Smooth muscle cell of trachea (primary cell): ENCODE results near the gene KCTD14. TPM values are rescaled to one million over a fixed set of nuclear protein-coding genes. Genes with fewer than 3 reads are reported as not detected.

ENCODE experiments used
- total RNA-seq: library from RNA; depleted of rRNA; stranded (reverse); fragments of >200 nt; gene quantifications from 2 replicates; pipeline ENCODE4 v1.2.1, GENCODE V29; 2014

The KCTD14 gene, protein sequence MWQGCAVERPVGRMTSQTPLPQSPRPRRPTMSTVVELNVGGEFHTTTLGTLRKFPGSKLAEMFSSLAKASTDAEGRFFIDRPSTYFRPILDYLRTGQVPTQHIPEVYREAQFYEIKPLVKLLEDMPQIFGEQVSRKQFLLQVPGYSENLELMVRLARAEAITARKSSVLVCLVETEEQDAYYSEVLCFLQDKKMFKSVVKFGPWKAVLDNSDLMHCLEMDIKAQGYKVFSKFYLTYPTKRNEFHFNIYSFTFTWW
- 1.3 and 1.5 TPM in 2 replicates for total RNA-seq

DNA sequence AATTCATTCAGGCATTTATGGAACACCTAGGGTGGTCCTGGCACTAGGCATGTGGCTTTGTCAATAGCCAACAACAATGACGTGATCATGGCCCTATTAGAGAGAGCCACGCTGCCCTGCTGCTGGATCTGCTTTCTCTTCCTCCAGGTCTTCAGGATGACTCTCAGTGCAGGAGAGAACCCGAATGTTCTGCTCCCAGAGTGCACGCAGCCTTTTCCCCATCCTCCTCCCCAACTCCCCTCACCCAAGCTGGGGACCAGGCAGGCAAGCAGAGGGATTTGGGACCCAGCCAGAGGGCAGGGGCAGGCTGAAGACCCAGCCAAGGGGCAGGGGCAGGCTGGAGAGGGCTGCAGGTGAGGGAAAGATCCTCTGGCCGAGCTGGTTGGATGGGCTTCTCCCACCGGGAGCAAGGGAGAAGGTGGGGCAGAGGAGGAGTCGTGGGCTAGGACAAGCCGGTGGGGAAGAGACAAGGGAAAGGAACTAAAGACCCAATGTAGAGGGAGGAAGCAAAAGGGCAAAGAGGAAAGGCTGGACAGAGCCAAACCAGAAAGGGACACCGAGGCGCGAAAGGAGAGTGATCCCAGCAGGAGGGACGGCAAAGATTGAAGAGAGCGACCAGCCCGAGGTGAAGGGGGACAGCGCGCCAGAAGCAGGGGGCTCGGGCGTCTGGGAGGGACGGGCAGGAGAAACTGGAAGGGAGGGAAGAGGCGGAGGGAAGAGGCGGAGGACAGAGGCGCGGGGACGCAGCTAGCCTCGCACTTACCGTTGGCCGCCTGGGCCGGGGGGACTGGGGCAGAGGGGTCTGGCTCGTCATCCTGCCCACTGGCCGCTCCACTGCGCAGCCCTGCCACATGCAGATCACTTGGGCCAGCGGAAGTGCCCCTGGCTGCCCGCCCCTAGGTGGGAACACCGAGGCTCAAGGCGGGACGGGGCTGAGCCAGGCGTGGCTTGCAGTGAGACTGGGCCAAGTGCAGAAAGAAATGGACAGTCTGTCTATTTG, at the start of gene KCTD14:
Gene KCTD14 (minus strand): TSS at position 880 of the 1,000 bp plus-strand sequence. CDS start 27 bp downstream, at position 853.

DNA sequence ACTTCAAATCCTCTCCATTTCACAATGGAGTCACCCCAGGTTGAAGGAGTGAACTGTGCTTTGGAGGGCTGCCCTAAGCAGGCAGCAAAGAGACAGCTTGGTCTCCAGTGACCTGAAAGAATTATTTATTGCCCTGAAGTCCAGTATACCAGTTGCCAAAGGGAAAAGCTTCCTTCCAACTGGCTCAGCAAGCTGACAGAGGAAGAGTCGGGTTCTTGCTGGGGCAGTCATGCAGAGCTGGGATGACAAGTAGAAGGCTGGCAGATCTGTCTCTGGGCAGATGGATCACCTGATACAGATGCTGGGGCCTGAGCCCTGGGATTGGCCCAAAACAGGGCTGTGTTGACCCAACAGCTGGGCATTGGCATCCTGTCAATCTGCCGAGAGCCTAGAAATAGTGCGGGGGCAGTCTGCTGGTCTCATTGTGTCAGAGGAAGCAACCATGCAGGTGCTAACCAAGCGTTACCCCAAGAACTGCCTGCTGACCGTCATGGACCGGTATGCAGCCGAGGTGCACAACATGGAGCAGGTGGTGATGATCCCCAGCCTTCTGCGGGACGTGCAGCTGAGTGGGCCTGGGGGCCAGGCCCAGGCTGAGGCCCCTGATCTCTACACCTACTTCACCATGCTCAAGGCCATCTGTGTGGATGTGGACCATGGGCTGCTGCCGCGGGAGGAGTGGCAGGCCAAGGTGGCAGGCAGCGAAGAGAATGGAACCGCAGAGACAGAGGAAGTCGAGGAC, 40.5 kb upstream of the KCTD14 start, which contains the start of gene THRSP:
Gene THRSP (plus strand): TSS at position 422 of the 742 bp plus-strand sequence. CDS start 21 bp downstream, at position 443.

DNA sequence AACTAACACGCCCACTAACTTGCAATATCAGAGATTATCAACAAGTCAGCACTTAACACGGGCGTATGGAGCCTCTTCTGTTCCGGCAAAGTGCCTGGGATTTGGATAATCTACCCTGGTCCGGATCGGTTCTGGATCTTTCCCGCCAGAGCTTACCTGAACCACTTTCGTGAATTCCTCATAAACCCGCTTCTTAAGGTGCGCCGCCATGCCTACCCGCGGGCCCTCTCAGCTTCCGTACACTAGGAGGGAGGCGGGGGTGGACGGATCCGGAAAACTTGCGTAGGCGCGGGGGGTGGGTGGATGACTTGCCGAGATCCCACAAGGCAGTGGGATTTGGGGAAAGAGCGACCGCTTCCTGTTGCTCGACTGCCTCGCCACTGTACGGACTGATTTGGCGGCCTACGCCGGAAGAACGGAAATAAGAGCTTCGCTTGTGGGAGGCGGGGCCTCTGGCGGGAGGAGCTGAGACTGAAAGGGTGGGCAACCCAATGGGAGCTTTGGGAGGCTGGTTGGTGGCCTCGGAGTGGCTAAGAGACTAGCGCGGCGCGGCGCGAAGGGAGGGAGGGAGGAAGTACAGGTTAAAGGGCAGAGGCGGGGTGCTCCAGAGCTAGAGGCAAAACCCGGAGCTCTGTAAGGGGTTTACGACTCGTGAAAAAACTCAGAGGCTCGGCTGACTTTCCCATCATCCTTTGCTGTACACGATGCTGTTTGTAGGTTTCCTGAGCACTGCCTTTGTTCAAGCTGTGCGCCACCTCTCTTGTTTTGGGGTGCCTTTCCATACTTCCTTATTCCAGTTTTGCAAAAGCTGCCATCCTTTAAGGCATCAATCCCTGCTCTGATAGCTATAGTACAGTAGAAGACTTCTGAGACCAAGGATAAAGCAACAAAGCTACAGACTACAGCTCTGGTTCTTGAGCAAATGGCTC, 28.4 kb downstream of the KCTD14 start, which contains the start of gene INTS4:
Gene INTS4 (minus strand): TSS at position 235 of the 929 bp plus-strand sequence. CDS start 25 bp downstream, at position 210.

Other genes starting within 250 kb of the KCTD14 start
- 21.8 and 40.9 TPM in 2 replicates for gene RSF1, start 202.6 kb downstream of the KCTD14 start, total RNA-seq
- 18.9 and 38.3 TPM in 2 replicates for gene AAMDC, start 202.1 kb downstream of the KCTD14 start, total RNA-seq
- 46.1 and 47.8 TPM in 2 replicates for gene INTS4, start 28.6 kb downstream of the KCTD14 start, total RNA-seq
- 0.15 TPM in 1 of 2 replicates, not detected in the other for gene THRSP, start 40.6 kb upstream of the KCTD14 start, total RNA-seq
- 133 and 158 TPM in 2 replicates for gene NDUFC2, start 56.6 kb upstream of the KCTD14 start, total RNA-seq
- gene ALG8, start 116.3 kb upstream of the KCTD14 start, total RNA-seq, result 26.3 and 34.0 TPM in 2 replicates
- 15.9 and 16.9 TPM in 2 replicates for gene KCTD21, start 165.3 kb upstream of the KCTD14 start, total RNA-seq
- gene USP35, start 165.6 kb upstream of the KCTD14 start, total RNA-seq, result 18.9 and 19.7 TPM in 2 replicates